GM19240 (cell line): Measurements from ENCODE around the gene ANKRD22.

ENCODE experiments used
- DNase-seq: peaks from one replicate; pipeline ENCODE4 v3.0.0; 2011; ENCODE audit warnings: low spot score; ENCODE audit not compliant: insufficient read length

The ANKRD22 gene

DNA sequence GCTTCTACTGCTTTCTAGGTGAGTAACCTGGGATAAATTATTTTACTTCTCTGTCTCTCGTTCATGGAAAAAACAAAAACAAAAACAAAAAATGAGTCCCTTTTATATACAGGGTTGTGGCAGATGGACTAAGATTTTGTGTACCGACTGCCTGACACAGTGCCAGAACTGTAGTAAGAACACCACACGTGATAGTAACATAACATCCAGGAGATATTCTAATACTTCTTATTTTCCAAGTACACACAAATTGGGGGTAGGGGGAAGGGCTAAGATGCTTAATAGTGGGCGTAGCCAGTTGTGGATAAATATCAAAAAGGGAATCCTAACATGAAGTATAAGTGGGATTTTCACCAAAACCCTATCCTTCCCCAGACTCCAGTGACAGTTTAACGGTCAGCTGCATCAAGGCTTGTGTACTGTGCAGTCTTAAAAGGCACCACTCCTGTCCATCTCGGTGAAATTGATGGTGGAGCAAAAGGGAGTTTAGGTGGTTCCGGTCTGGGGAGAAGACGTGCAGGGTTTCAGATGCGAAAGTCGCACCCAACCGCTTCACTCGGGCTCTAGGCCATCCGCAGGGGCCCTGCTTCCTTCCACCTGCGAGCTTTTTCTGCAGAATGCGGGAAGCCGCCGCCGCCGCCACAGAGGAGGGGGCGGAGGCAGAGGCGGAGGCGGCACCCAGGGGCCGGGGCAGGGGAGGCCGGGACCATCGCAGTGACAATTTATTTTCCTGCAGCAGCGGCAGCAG is 28.1 kb upstream of the ANKRD22 start, which contains the start of gene STAMBPL1:
TSS of gene STAMBPL1 (plus strand) at position 712 of the 748 bp plus-strand sequence. CDS start 21,464 bp downstream, outside the sequence.
- no peak for DNase-seq

DNA sequence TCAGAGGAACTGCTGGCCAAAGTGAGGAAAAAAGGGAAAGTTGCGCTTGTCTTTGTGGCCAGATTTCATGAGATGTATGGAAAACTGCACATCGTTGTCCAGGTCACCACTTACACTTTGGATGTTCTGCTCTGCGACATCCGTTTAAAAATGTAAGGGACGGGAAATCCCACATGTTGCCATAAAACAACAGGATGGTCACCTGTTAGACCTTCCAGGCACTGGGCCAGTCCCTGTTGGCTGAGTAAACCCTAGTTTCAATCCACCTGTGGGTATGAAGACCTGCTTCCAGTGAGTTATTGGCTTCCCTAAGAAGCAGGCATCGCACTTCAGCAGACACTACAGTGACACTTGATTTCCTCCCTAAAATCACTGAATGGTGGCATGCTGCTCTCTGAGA is 25.7 kb upstream of the ANKRD22 start:
- no peak for DNase-seq

DNA sequence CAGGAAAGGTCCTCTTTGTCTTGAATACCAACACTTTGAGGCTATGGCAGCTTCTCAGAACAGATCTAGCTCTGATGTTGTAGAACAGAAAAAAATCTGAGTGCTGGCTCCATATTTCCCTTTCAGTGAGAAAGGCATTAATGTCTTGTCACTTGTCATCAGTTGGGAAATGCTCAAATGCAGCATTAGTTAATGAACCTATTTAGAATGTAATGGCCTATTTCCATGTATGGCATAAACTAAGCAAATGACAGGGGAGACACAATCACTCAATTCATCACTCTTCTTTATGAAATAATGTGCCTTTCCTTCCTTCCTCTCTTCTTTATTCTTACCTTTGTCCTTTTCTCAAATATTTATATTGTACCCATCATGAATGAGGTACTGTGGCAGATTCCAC is 23.4 kb upstream of the ANKRD22 start:
- DNase-seq = no peak

DNA sequence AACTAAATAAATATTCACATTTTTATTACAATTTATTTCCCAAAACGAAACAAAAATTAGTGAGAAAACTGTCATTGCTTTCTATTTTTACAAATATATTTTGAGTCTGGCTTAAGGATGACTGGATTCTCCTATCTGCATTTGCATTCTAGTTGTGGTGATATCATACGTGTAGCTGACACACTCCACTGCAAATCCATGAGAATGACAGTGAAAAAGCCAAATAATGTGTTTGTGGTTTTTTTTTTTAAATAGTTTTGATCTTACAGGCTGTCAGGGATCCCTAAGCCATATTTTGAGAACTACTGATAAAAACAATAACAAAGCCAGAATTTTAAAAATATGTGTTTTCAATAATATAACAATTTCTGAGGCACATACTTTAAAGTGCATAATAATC is 22.6 kb upstream of the ANKRD22 start:
- no peak for DNase-seq

DNA sequence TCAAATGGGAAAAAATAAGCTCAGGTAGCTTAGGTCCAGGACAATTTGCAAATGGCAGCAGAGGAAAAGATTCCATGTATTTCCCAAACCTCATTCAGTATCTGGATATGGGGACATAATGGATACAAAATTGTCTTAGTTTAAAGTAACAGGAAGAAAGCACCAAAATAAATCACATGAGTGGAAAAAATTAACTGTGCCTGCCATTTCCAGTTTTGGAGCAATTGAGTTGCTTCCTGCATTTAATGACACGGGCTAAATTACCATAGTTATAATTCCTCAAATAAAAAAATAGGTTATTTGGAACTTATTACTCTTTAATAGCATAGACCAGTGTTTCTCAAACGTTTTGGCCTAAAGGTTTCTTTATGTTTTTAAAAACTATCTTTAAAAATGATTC is 22.1 kb upstream of the ANKRD22 start:
- no peak for DNase-seq

DNA sequence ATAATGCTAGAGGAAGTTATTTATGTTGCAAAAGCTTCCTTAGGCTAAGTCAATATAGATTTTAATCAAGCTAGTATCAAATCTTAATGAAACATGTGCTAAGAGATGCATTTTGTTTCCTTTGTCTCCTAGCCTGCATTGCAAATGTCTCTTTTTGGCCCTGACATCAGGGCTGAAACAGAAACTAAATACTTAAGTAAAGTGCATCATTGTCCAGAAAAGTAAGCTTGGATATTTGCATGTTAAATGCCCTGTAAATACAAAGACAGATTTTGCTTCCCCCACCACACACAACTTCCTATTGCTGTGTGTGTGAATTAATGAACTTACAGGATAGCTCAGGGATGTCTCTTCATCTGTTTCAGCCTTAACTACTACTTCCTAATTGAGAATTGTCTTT is 18.4 kb upstream of the ANKRD22 start:
- no peak for DNase-seq

DNA sequence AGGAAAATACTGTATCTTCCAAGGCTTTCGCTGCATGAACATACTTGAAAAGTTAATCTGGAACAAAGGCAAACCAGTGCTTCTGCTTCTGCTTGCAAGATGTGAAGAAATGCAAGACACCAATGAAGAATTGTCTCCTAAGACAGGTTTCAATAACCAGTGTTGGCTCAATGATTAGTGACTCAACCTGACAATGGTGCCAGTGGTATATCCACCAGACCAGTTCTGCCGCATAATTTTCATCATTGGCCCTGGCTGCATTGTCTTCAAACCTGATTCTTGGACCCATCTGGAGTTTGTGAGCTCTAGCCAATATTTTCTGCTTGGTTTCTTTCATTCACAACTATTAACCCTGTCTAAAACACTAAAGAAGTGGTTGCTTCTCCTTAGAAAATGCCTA is 14.8 kb upstream of the ANKRD22 start:
- no peak for DNase-seq

DNA sequence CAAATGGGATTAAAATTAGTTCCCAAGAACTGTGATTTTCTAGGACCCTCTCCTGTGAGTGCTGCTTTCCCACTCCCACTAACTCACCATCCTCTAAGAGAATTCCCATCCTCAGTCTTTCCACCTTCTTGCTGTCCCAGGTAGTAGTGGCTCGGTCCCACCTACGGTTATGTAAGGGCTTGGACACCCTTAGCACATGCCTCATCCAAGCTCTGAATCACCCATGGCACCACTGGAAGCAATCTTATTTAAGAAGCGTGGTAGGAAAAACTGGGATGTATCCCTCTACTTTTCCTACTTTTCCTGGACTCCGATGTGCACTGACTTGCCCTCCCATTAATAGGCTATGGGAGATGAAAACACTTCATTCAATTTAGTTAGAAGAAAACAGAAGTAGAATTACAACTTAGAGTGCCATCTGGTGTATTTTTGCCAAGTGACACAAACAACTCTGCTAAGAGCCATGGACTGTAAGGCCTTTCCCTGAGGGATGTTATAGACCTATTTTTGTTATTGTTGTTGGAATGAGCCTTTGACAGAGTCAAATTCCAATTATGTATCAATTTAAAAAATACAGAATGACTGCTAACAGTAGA is 13.7 kb upstream of the ANKRD22 start:
- no peak for DNase-seq

DNA sequence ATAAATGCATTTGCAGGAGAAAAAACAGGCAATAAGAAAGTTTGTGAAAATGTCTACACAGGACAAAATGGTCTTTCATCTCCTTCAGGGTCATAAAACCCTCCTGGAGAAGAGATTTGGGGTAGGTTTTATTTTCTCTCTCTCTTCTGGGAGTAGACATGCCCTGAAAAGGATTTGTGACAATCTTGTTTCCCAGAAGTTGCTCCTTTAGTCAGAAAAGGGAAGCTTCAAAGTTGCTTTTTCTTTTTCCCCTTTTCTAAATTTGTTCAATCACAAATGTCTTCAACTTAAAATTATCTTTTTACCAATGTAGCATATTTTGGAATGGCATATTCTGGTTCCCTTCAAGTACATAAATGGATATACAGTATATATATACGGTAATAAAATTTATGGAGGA is 9.4 kb upstream of the ANKRD22 start:
- DNase-seq = no peak

DNA sequence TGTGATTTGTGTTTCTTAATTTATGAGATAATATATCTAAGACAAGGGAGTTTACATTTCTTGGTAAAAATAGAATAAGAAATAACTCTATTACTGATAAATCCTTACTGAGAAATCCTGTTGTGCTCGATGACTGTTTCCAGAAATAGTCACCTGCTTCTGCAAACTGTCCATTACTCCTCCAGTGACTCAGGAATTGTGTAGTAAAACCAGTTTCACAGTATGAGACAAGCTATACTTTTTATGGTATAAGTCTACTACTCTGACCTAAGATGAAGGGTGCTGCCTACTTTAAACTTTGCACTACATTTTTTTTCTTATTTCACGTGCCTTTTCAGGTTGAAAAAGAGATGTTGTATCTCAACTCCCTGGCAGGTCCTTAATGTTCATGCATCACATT is 6.8 kb upstream of the ANKRD22 start:
- DNase-seq = no peak

DNA sequence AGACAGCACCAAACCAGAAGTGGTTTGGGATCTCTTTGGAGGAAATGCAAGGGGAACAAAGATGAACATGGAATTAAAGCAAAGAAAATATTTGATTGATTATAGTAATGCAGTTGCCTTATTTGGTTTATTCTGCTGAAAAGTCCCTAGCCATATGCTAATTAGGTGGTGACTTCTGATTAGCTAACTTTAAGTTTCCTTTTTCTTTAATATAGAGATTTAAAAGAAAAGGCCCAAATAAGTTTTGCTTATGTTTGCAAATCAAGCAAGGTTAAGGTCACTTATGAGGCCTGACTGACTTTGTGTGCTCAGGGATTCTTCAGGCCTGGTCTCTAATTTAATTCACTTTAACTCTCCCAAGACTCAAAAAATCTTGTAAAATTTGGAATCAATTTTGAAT is 6.2 kb upstream of the ANKRD22 start:
- no peak for DNase-seq

DNA sequence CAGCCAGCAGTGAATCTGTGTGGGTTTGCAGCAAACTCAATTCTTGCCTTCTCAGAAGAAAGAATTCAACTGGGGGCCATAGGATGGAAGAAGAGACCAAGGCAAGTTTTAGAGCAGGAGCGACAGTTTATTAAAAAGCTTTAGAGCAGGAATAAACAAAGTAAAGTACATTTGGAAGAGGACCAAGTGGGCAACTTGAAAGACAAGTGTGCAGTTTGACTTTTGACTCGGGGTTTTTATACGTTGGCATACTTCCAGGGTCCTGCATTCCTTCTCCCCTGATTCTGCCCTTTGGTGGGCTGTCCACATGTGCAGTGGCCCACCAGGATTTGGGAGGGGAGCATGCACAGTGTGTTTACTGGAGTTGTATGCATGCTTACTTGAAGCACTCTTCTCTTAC is 3.0 kb upstream of the ANKRD22 start:
- DNase-seq = no peak

DNA sequence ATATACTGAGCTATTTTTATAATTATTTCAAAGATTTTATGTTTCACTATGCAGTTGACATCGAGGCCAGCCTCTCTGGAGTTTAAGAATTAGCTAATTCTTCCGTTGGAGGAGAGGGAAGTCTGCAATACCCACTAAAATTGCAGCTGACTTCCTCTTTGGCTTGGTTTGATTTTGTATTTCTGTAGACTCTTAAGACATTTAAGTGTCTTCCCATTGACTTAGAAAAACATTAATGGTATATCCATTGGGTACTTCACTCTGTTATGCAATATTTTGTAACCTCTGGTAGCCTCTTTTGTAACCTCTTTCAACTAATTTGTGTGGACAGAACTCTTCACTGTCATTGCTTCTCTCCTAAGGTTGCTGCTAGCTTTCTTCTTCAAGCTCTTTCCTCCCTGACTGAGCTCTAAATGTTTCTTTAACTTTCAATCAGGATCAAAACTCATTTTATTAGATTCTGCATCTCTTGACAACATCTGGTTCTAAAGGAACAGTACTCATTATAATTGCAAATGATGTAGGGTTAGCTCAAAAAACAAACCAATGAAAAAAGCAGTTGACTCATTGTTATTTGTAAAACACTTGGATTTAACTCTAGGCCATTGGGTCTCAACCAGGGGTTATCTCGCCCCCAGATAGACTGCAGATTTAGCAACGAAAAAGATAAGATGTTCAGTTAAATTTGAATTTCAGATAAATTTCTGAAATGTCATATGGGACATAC is 1.7 kb upstream of the ANKRD22 start:
- DNase-seq = no peak

DNA sequence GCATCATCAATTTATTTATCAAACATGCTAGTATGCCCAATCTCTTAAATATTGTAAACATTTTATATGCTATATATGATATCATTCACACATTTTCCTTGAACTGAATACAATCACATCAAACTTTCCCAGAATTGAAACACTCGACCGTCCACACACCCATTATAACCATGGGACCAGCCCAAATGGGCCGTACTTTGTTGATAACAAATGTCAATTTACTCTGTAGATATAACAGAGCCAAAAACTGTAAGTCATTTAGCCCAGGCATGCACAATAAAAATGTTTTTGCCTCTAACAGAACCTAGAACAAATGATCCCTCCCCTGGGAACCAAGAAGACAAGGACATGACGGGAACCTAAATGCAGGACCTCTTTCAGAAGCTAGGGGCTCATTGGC is 683 bp upstream of the ANKRD22 start:
- no peak for DNase-seq

DNA sequence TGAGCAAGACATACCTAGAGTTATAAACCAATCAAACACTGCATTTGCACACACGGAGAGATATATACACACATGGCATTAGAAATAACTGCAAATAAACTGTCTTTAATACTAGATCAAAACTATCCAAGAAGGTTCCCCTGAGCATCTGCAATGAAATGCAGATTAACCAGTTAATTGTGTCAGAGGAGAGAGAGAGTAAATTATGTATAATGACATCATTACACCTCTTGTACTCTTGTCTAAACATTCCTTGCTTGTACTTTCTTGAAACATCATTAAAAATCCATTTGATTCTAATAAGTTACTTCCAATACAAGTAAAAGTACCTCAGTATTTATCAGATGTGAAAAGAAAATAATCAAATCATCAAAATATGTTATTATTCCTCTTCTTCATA is 932 bp downstream of the ANKRD22 start:
- DNase-seq = no peak

DNA sequence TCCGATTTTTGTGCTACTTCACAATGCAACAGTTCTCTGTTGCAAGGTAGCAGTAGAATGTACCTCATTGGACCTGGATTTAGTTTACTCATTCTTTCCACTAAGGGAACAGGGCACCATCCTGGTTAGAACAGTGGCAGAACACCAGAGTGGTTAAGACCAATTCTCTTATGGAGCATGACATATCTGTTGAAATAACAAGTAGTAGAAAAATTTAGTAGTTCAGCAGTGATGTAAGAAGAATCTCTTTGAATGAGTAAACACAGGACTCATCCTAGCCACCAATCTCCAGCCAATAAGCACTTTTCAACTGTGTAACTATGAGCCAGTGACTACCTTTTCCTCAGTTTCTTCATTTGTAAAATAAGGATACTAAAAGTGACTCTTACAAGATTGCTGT is 2.4 kb downstream of the ANKRD22 start:
- DNase-seq = no peak

DNA sequence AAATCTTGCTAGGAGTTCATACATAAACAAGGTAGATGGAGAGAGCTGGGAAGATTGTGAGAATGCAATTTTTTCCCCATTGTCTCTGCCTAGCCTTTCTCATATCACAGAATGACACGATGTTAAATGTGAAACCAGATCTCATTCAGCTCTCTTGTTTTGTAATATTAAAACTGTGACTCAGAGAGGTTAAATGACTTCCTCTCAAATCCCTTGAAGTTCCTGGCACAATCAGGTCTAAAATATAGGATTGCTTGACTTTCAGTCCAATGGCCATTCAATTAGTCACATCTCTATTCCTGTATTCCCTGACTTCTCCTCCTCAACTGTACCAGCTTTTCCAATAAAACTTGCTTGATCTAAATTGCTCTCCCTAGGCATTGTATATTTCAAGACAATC is 3.1 kb downstream of the ANKRD22 start:
- DNase-seq = no peak

DNA sequence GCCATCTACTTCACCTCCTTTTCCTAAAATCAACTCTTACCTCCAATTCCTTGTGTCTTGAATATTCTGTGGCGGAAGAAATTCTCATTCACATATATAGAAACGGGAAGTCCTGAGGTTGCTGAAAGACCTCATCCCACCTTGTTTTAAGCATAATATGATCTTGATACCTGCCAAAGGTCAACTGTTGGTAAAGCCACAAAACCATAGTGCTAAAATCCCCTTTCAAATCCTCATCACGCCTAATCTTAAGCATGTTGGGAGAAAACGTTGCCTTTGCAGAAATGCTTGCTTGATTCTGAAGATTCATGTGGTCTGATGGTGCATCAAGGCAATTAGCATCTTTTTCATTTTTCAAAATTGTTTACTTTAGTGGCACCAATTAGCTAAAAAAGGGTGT is 8.5 kb downstream of the ANKRD22 start:
- no peak for DNase-seq

DNA sequence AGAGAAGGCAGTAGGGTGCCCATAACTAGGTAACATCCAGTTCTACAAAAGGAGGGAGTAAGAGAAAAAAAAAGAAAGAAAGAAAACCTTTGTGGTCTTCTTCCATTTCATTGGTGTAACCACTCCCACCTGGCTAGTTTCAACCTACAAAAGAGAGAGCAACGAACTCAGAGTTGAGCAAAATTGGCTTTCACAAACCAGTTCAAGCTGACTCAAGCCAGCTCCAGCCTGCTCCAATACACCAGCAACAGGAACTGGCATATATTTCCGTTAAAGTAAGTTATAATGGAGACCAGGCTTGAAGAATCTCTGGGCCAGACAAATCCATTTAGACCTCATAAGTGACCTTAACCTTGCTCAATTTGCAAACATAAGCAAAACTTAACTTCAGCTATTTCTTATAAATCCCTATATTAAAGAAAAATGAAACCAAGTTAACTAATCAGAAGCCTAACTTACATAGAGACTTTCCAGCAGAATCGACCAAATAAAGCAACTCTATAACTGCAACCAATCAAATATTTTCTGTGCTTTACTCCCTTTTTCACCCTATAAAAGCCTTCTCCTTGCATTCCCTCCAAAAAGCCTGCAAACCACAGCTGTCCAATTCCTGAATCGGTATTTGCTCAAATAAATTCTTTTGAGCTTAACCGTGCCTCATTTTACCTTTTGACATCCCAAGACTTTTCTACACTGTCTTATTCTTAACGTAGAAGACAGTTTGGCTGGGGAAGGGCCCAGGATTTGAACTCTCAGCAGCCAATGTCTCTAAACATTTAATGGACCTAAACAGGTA is 10.1 kb downstream of the ANKRD22 start:
- no peak for DNase-seq

DNA sequence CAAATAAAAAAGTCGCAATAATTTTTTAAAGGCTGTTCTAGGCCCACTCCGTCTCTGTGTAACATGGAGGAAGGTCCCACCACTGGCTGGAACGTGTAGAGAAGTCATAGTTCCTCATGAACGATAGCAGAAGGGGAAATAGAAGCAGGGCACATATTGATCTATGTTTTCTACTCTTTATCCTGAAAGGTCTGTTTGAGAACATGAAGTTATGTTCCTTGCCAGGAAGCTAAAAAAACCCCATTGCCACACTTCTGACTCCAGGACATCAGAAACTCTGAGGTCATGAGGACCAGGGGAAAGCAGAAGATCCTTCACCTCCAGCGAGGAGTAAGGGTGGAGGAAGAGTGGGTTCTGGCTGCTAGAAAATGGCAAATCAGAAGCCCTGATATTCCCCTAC is 10.8 kb downstream of the ANKRD22 start:
- no peak for DNase-seq

DNA sequence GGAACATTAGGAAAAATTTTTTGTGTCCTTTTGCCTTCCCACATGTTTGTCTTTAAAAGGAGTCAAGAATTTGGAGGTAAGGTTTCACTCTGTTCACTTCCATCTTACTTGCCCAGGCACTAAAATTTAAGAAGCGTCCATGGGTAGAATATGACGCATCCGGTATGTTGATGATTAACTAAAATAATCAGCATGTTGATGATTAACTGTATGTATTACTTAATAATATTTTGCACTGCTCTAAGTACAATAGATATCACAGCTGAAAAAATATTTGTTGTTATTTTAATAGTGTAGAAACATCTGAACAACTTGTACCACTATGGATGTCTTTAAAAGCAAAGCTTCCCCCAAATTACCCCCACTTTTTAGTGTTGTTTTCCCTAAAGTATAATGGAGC is 11.5 kb downstream of the ANKRD22 start:
- no peak for DNase-seq
